Panc1 (cell line): Measurements from ENCODE around the gene RNGTT. TPM values are rescaled to one million over a fixed set of nuclear protein-coding genes. Genes with fewer than 3 reads are reported as not detected.

Experiments used
- ATAC-seq: fragments of 200-7000 bp; cut with Tn5 transposase; 2 replicates; pipeline ENCODE4 v1.9.1; 2020; ENCODE audit warnings: mild to moderate bottlenecking, moderate library complexity
- BruUV-seq: library from RNA; stranded (reverse); fragments of 400-500 nt; replicated peaks from 2 replicates; lab custom pipeline; 2021; lab: Mats Ljungman, UMichigan
- CTCF ChIA-PET: fragments of 300-600 bp; sonication (Branson Sonifier 250); formaldehyde crosslinking; loops from one replicate; lab custom pipeline; 2022; ENCODE audit warnings: antibody characterized with exemption; lab: Charles Lee
- POLR2A ChIA-PET: fragments of 300-600 bp; sonication (Branson Sonifier 250); formaldehyde crosslinking; loops from one replicate; lab custom pipeline; 2022; ENCODE audit warnings: antibody characterized with exemption; lab: Charles Lee
- DNase-seq: peaks from one replicate; pipeline ENCODE4 v3.0.0-alpha.2; 2010; ENCODE audit warnings: low read depth, low spot score
- H3K27ac ChIP-seq: 2 replicates; pipeline ENCODE4 v1.5.1; 2011; ENCODE audit warnings: mild to moderate bottlenecking, low read length, inconsistent platforms
- H3K27me3 ChIP-seq: fragments of 200-500 bp; sonication (Bioruptor generic); 2 replicates; pipeline ENCODE4 v1.6.0; 2014; ENCODE audit warnings: low read length, inconsistent platforms; ENCODE audit not compliant: control insufficient read depth, insufficient read depth
- H3K36me3 ChIP-seq: fragments of 200-500 bp; sonication (Bioruptor generic); 2 replicates; pipeline ENCODE4 v1.5.1; 2014; ENCODE audit warnings: inconsistent platforms, mild to moderate bottlenecking, low read length, moderate library complexity; ENCODE audit not compliant: control insufficient read depth, insufficient read depth
- H3K4me1 ChIP-seq: 2 replicates; pipeline ENCODE4 v1.5.1; 2011; ENCODE audit warnings: inconsistent platforms, mild to moderate bottlenecking, low read length, moderate library complexity; ENCODE audit not compliant: control insufficient read depth, insufficient read depth
- H3K4me3 ChIP-seq, 2 experiments: 2 replicates each; pipeline ENCODE4 v1.5.1; 2011 to 2012; ENCODE audit warnings: low read depth in 2 of 2, low read length in 2 of 2, mild to moderate bottlenecking in 2 of 2, inconsistent platforms in 1 of 2, moderate library complexity in 1 of 2
- H3K9me3 ChIP-seq: fragments of 200-500 bp; sonication (Bioruptor generic); 2 replicates; pipeline ENCODE4 v1.5.1; 2014; ENCODE audit warnings: low read depth, mild to moderate bottlenecking, inconsistent platforms, low read length, moderate library complexity; ENCODE audit not compliant: control insufficient read depth, insufficient read depth
- CTCF ChIP-seq: fragments of 450-650 bp; IDR thresholded peaks from 2 replicates; pipeline ENCODE4 v1.5.1; 2017; ENCODE audit warnings: mild to moderate bottlenecking
- POLR2AphosphoS5 ChIP-seq: IDR thresholded peaks from 2 replicates; pipeline ENCODE4 v1.6.1; 2012; ENCODE audit warnings: mild to moderate bottlenecking, low read depth, low read length, moderate library complexity
- REST ChIP-seq, 2 experiments: IDR thresholded peaks; 2 replicates each; pipeline ENCODE4 v1.6.1; 2011 to 2012; ENCODE audit warnings: low read depth in 2 of 2, control low read depth in 1 of 2, low read length in 1 of 2, mild to moderate bottlenecking in 1 of 2, moderate library complexity in 1 of 2; ENCODE audit not compliant: insufficient read depth in 1 of 2
- SIN3A ChIP-seq: IDR thresholded peaks from 2 replicates; pipeline ENCODE4 v1.6.1; 2012; ENCODE audit warnings: low read depth, mild to moderate bottlenecking, low read length, moderate library complexity, borderline replicate concordance; ENCODE audit not compliant: insufficient read depth
- TCF7L2 ChIP-seq: IDR thresholded peaks from 2 replicates; pipeline ENCODE4 v1.6.1; 2011; ENCODE audit warnings: mild to moderate bottlenecking, low read depth, low read length, inconsistent platforms
- in situ Hi-C: cut with HindIII; loops from 2 replicates; pipeline ENCODE4 v1.10.0; 2016; ENCODE audit warnings: low sequenced_read_pairs, low pct_unique_long_range_greater_than_20kb
- intact Hi-C: fragments of 100-400 bp; cut with micrococcal nuclease; formaldehyde crosslinking; loops from one replicate; pipeline ENCODE4 v1.10.0; 2022; ENCODE audit not compliant: unreplicated experiment
- total RNA-seq: library from RNA; stranded (reverse); gene quantifications from one replicate; pipeline ENCODE4 v1.2.1, GENCODE V29; 2021; ENCODE audit not compliant: unreplicated experiment

RNGTT gene
- total RNA-seq, 1 experiment from 2014 or later, result 21.2 TPM

GRCh38 chr6:88856566-88856965, 106.9 kb downstream of the RNGTT start:
- Histone ChIP-seq H3K27ac (no peak overlapping the region), H3K36me3 (no peaks in the 10 kb centered on the region), H3K9me3 (no peaks in the 10 kb centered on the region), H3K27me3 (no peaks in the 10 kb centered on the region), H3K4me1 (no peaks in the 10 kb centered on the region), H3K4me3 (no peak overlapping the region)
- ATAC-seq, result no peak
- in situ Hi-C loops, result no loop called here
- BruUV-seq, result no TSS peak
- ChIA-PET CTCF (no interaction called here), POLR2A (no interaction called here)
- TF ChIP-seq REST (IDR thresholded peaks at IDR 0.05; ENCODE audit: insufficient read depth in 1 of 2, low read depth in 2 of 2, low read length in 1 of 2), result no peak
- no peak for TF ChIP-seq POLR2AphosphoS5
- TF ChIP-seq TCF7L2, result no peak
- no peak for TF ChIP-seq CTCF
- no peak for TF ChIP-seq SIN3A
- DNase-seq, result no peak
- intact Hi-C loops, result no loop called here

- Histone ChIP-seq H3K27me3 (no peaks in the 10 kb centered on the region), H3K4me3 (no peak overlapping the region), H3K4me1 (no peaks in the 10 kb centered on the region), H3K27ac (no peak overlapping the region), H3K36me3 (no peaks in the 10 kb centered on the region), H3K9me3 (no peaks in the 10 kb centered on the region)
- no TSS peak for BruUV-seq
- in situ Hi-C loops (no loop called here), intact Hi-C loops (no loop called here)
- TF ChIP-seq SIN3A (no peak), TCF7L2 (no peak)
- ATAC-seq (no peak), DNase-seq (no peak)
- ChIA-PET CTCF (interaction anchor here (0.5 to 0.7 kb wide), 2 partner anchors 94 to 1024 kb away, joined by 3 to 4 read pairs; no protein-coding TSS in a partner anchor), POLR2A (no interaction called here)
Measured at GRCh38 chr6:88855541-88856147, 107.8 kb downstream of the RNGTT start.

GRCh38 chr6:88852775-88853174, 110.6 kb downstream of the RNGTT start:
- CTCF ChIA-PET, result no interaction called here
- no peak for DNase-seq
- POLR2A ChIA-PET, result no interaction called here
- intact Hi-C loops, result no loop called here
- H3K27ac ChIP-seq, result no peak overlapping the region
- no TSS peak for BruUV-seq
- H3K4me3 ChIP-seq, result no peak overlapping the region
- no peak for ATAC-seq
- H3K27me3 ChIP-seq, result no peaks in the 10 kb centered on the region
- H3K4me1 ChIP-seq, result no peaks in the 10 kb centered on the region
- TF ChIP-seq REST (IDR thresholded peaks at IDR 0.05; ENCODE audit: insufficient read depth in 1 of 2, low read depth in 2 of 2, low read length in 1 of 2) (no peak), TCF7L2 (no peak)
- H3K36me3 ChIP-seq, result no peaks in the 10 kb centered on the region
- in situ Hi-C loops, result no loop called here
- H3K9me3 ChIP-seq, result no peaks in the 10 kb centered on the region
